OCI-LY1 (cell line): ENCODE measurements around the gene TMPRSS13.

Experiments used
- H2AFZ ChIP-seq: fragments of 200-600 bp; sonication (generic), shearing (Covaris generic); 2 replicates; pipeline ENCODE4 v1.6.0; 2014; ENCODE audit warnings: antibody characterized with exemption, mild to moderate bottlenecking, low read length
- H3F3A ChIP-seq: fragments of 200-600 bp; sonication (generic), shearing (Covaris generic); 2 replicates; pipeline ENCODE4 v1.6.0; 2014; ENCODE audit warnings: mild to moderate bottlenecking, antibody characterized with exemption, low read length, moderate library complexity; ENCODE audit not compliant: insufficient read depth
- H3K27ac ChIP-seq: fragments of 200-600 bp; sonication (generic); 2 replicates; pipeline ENCODE4 v1.5.1; 2014; ENCODE audit warnings: low read length, mixed run types, mild to moderate bottlenecking, low read depth; ENCODE audit not compliant: poor library complexity, severe bottlenecking
- H3K27me3 ChIP-seq: fragments of 200-600 bp; sonication (generic); 2 replicates; pipeline ENCODE4 v1.6.0; 2014; ENCODE audit warnings: antibody characterized with exemption, mild to moderate bottlenecking, low read length, moderate library complexity; ENCODE audit not compliant: insufficient read depth
- H3K36me3 ChIP-seq: fragments of 200-600 bp; sonication (generic); 2 replicates; pipeline ENCODE4 v1.6.1; 2014; ENCODE audit warnings: mild to moderate bottlenecking, antibody characterized with exemption, low read length, moderate library complexity, mixed read lengths; ENCODE audit not compliant: insufficient read depth
- H3K4me1 ChIP-seq: fragments of 200-600 bp; sonication (generic); 2 replicates; pipeline ENCODE4 v1.5.1; 2014; ENCODE audit warnings: mild to moderate bottlenecking, low read length, moderate library complexity; ENCODE audit not compliant: insufficient read depth, severe bottlenecking
- H3K4me2 ChIP-seq: fragments of 200-600 bp; sonication (generic), shearing (Covaris generic); 2 replicates; pipeline ENCODE4 v1.6.1; 2014; ENCODE audit warnings: low read length
- H3K4me3 ChIP-seq: fragments of 200-600 bp; sonication (generic); 2 replicates; pipeline ENCODE4 v1.5.1; 2014; ENCODE audit warnings: low read length, low read depth, mild to moderate bottlenecking, mixed read lengths; ENCODE audit not compliant: poor library complexity, severe bottlenecking
- H3K79me2 ChIP-seq: fragments of 200-600 bp; shearing (Covaris generic); 2 replicates; pipeline ENCODE4 v1.6.1; 2016; ENCODE audit warnings: mixed run types, low read length, mixed read lengths; ENCODE audit not compliant: insufficient read depth
- H3K9ac ChIP-seq: fragments of 200-600 bp; sonication (generic), shearing (Covaris generic); 2 replicates; pipeline ENCODE4 v1.6.1; 2014; ENCODE audit warnings: mild to moderate bottlenecking, low read length, mixed read lengths
- H3K9me2 ChIP-seq: fragments of 200-600 bp; sonication (generic), shearing (Covaris generic); 2 replicates; pipeline ENCODE4 v1.6.1; 2014; ENCODE audit warnings: low read depth, mild to moderate bottlenecking, low read length, mixed read lengths
- H3K9me3 ChIP-seq: fragments of 200-600 bp; shearing (Covaris generic); 2 replicates; pipeline ENCODE4 v1.6.1; 2014; ENCODE audit warnings: low read length, mixed read lengths
- H4K20me1 ChIP-seq: fragments of 200-600 bp; sonication (generic), shearing (Covaris generic); 2 replicates; pipeline ENCODE4 v1.6.0; 2016; ENCODE audit warnings: mild to moderate bottlenecking, low read length; ENCODE audit not compliant: insufficient read depth
- EZH2 ChIP-seq: fragments of 200-600 bp; sonication (generic), shearing (Covaris generic); IDR thresholded peaks from 2 replicates; pipeline ENCODE4 v1.8.0; 2017; ENCODE audit warnings: borderline replicate concordance, mixed run types, mild to moderate bottlenecking, antibody characterized with exemption, low read length, moderate library complexity, mixed read lengths
- TF ChIP-seq, protein P1 (sequence below): fragments of 200-600 bp; sonication (generic), shearing (Covaris generic); IDR thresholded peaks from 2 replicates; pipeline ENCODE4 v1.5.1; 2017; ENCODE audit warnings: mild to moderate bottlenecking, antibody characterized with exemption, low read length, moderate library complexity, mixed read lengths

Gene TMPRSS13

GRCh38 chr11:117861151-117862018 is 67.8 kb downstream of the TMPRSS13 start:
- H3K27me3 ChIP-seq: no peaks in the 10 kb centered on the region; the same call in 1 of the 2 replicates
- no peak overlapping the region for H2AFZ ChIP-seq
- no peak for TF ChIP-seq EZH2
- TF ChIP-seq, protein P1, sequence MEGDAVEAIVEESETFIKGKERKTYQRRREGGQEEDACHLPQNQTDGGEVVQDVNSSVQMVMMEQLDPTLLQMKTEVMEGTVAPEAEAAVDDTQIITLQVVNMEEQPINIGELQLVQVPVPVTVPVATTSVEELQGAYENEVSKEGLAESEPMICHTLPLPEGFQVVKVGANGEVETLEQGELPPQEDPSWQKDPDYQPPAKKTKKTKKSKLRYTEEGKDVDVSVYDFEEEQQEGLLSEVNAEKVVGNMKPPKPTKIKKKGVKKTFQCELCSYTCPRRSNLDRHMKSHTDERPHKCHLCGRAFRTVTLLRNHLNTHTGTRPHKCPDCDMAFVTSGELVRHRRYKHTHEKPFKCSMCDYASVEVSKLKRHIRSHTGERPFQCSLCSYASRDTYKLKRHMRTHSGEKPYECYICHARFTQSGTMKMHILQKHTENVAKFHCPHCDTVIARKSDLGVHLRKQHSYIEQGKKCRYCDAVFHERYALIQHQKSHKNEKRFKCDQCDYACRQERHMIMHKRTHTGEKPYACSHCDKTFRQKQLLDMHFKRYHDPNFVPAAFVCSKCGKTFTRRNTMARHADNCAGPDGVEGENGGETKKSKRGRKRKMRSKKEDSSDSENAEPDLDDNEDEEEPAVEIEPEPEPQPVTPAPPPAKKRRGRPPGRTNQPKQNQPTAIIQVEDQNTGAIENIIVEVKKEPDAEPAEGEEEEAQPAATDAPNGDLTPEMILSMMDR: no peak

GRCh38 chr11:117860139-117860538 is 69.1 kb downstream of the TMPRSS13 start:
- H3K9ac ChIP-seq: no peak overlapping the region

More at GRCh38 chr11:117861151-117862018, 67.8 kb downstream of the TMPRSS13 start:
- no peaks in the 10 kb centered on the region for H3K9me2 ChIP-seq
- H3K4me3 ChIP-seq: no peak overlapping the region
- no peak overlapping the region for H3K4me2 ChIP-seq
- H3K27ac ChIP-seq: no peak overlapping the region
- H3K4me1 ChIP-seq: no peaks in the 10 kb centered on the region
- no peaks in the 10 kb centered on the region for H4K20me1 ChIP-seq
- H3K36me3 ChIP-seq: no peaks in the 10 kb centered on the region
- no peaks in the 10 kb centered on the region for H3K9me3 ChIP-seq
- H3K79me2 ChIP-seq: no peaks in the 10 kb centered on the region
- H3K9ac ChIP-seq: no peak overlapping the region
- H3F3A ChIP-seq: no peaks in the 10 kb centered on the region

GRCh38 chr11:117859488-117860112 is 69.6 kb downstream of the TMPRSS13 start:
- no peaks in the 10 kb centered on the region for H3K36me3 ChIP-seq
- H3K9ac ChIP-seq: no peak overlapping the region
- no peaks in the 10 kb centered on the region for H3K4me1 ChIP-seq
- H3K27ac ChIP-seq: no peak overlapping the region
- no peak overlapping the region for H2AFZ ChIP-seq
- H3F3A ChIP-seq: no peaks in the 10 kb centered on the region
- no peaks in the 10 kb centered on the region for H3K79me2 ChIP-seq
- H3K4me3 ChIP-seq: no peak overlapping the region
- no peaks in the 10 kb centered on the region; the same call in 1 of the 2 replicates for H3K27me3 ChIP-seq
- H3K4me2 ChIP-seq: no peak overlapping the region
- no peaks in the 10 kb centered on the region for H4K20me1 ChIP-seq
- H3K9me2 ChIP-seq: no peaks in the 10 kb centered on the region
- TF ChIP-seq, protein P1: no peak
- TF ChIP-seq EZH2: no peak
- no peaks in the 10 kb centered on the region for H3K9me3 ChIP-seq

More at GRCh38 chr11:117860139-117860538, 69.1 kb downstream of the TMPRSS13 start:
- no peaks in the 10 kb centered on the region for H3K79me2 ChIP-seq
- no peaks in the 10 kb centered on the region for H3K9me2 ChIP-seq
- no peak overlapping the region for H3K4me3 ChIP-seq
- H2AFZ ChIP-seq: no peak overlapping the region
- H3K9me3 ChIP-seq: no peaks in the 10 kb centered on the region
- no peaks in the 10 kb centered on the region; the same call in 1 of the 2 replicates for H3K27me3 ChIP-seq
- H3K36me3 ChIP-seq: no peaks in the 10 kb centered on the region
- no peak overlapping the region for H3K27ac ChIP-seq
- no peaks in the 10 kb centered on the region for H3K4me1 ChIP-seq
- H4K20me1 ChIP-seq: no peaks in the 10 kb centered on the region
- TF ChIP-seq EZH2: no peak
- TF ChIP-seq, protein P1: no peak
- H3K4me2 ChIP-seq: no peak overlapping the region
- H3F3A ChIP-seq: no peaks in the 10 kb centered on the region
